ENCODE data around the gene HYLS1.

HYLS1 gene

GRCh38 chr11:125949271-125950177 lies 62.1 kb downstream of the HYLS1 start:
- DNase-seq = no peak

GRCh38 chr11:125950178-125950490 lies 62.7 kb downstream of the HYLS1 start:
- no peak for DNase-seq
